B cell (primary cell): Measurements from ENCODE around the gene WBP1L. TPM values are rescaled to one million over a fixed set of nuclear protein-coding genes. Genes with fewer than 3 reads are reported as not detected.
A peak's percentile ranks its signal among the peaks of the same experiment; 100 is the strongest.

ENCODE experiments used
- ATAC-seq: fragments of 200-7000 bp; cut with Tn5 transposase; one replicate; pipeline ENCODE4 v1.10.0; 2021; ENCODE audit warnings: low read depth, mild to moderate bottlenecking, moderate number of reproducible peaks, moderate library complexity
- CTCF ChIA-PET: fragments of 350-600 bp; sonication (Branson Sonifier 250); formaldehyde crosslinking; loops from one replicate; lab custom pipeline; 2021; ENCODE audit warnings: antibody characterized with exemption, inconsistent platforms; lab: Charles Lee
- POLR2A ChIA-PET: fragments of 350-600 bp; sonication (Branson Sonifier 250); formaldehyde crosslinking; loops from one replicate; lab custom pipeline; 2021; ENCODE audit warnings: antibody characterized with exemption; lab: Charles Lee
- DNase-seq: peaks from one replicate; pipeline ENCODE4 v3.0.0; 2013
- H2AFZ ChIP-seq: 2 replicates; pipeline ENCODE4 v1.6.1; 2012; ENCODE audit warnings: mild to moderate bottlenecking, low read depth, low read length; ENCODE audit not compliant: insufficient read depth, poor library complexity, severe bottlenecking
- H3K27ac ChIP-seq, 2 donors: 1 replicate in 1 of 2; 2 replicates in 1 of 2; pipeline ENCODE4 v1.5.1; 2012 to 2013; ENCODE audit warnings: low read length in 2 of 2, mild to moderate bottlenecking in 2 of 2, moderate library complexity in 1 of 2
- H3K27me3 ChIP-seq, 4 experiments: fragments of 200-600 bp in 1 of 4; sonication (generic) in 1 of 4; replicated peaks in 1 of 4; 1 replicate in 2 of 4; 2 replicates in 2 of 4; pipeline versions ENCODE4 v1.6.1 to v1.7.0; 2013 to 2016; ENCODE audit warnings: low read length in 3 of 4, mild to moderate bottlenecking in 2 of 4, mixed read lengths in 1 of 4, moderate library complexity in 1 of 4; ENCODE audit not compliant: insufficient read depth in 4 of 4, control insufficient read depth in 3 of 4; ENCODE audit errors: control extremely low read depth in 1 of 4
- H3K36me3 ChIP-seq, 2 experiments: replicated peaks in 1 of 2; 1 replicate in 1 of 2; 2 replicates in 1 of 2; pipeline versions ENCODE4 v1.6.1 to v1.7.1; 2013; ENCODE audit warnings: low read length in 1 of 2; ENCODE audit not compliant: insufficient read depth in 2 of 2, control insufficient read depth in 1 of 2; ENCODE audit errors: control extremely low read depth in 1 of 2, extremely low read depth in 1 of 2
- H3K4me1 ChIP-seq, 2 donors: fragments of 200-600 bp in 1 of 2; sonication (generic) in 1 of 2; 1 replicate in 1 of 2; 2 replicates in 1 of 2; pipeline versions ENCODE4 v1.5.1 to v1.6.1; 2013 to 2017; ENCODE audit warnings: low read length in 2 of 2; ENCODE audit not compliant: control insufficient read depth in 2 of 2, insufficient read depth in 2 of 2
- H3K4me2 ChIP-seq: replicated peaks from 2 replicates; pipeline ENCODE3; 2012; ENCODE audit warnings: mild to moderate bottlenecking, low read depth, low read length; ENCODE audit not compliant: poor library complexity, severe bottlenecking
- H3K4me3 ChIP-seq, 5 experiments: fragments of 200-600 bp in 1 of 5; sonication (generic) in 1 of 5; 1 replicate in 3 of 5; 2 replicates in 2 of 5; pipeline versions ENCODE4 v1.5.1 to v1.7.0; 2011 to 2016; ENCODE audit warnings: low read length in 4 of 5, mild to moderate bottlenecking in 4 of 5, low read depth in 2 of 5, control low read depth in 1 of 5, moderate library complexity in 1 of 5; ENCODE audit not compliant: insufficient read depth in 1 of 5; ENCODE audit errors: control extremely low read depth in 1 of 5, extremely low read depth in 1 of 5
- H3K79me2 ChIP-seq: fragments of 200-600 bp; sonication (generic); one replicate; pipeline ENCODE4 v1.6.0; 2016; ENCODE audit warnings: low read length; ENCODE audit not compliant: control insufficient read depth, insufficient read depth
- H3K9ac ChIP-seq: fragments of 200-600 bp; sonication (generic); 2 replicates; pipeline ENCODE4 v1.6.1; 2017; ENCODE audit warnings: mild to moderate bottlenecking, low read length, moderate library complexity
- H3K9me3 ChIP-seq, 3 donors: one replicate each; pipeline versions ENCODE4 v1.6.1 to v1.7.1; 2013; ENCODE audit warnings: low read length in 2 of 3; ENCODE audit not compliant: control insufficient read depth in 2 of 3, insufficient read depth in 1 of 3; ENCODE audit errors: control extremely low read depth in 1 of 3
- H4K20me1 ChIP-seq: 2 replicates; pipeline ENCODE4 v1.6.0; 2012; ENCODE audit warnings: mild to moderate bottlenecking, low read length; ENCODE audit not compliant: insufficient read depth, control insufficient read depth, poor library complexity, severe bottlenecking
- H3K27ac Mint-ChIP-seq: one replicate; pipeline ENCODE4 v1.8.0; 2021; ENCODE audit warnings: mixed read lengths
- H3K27me3 Mint-ChIP-seq: one replicate; pipeline ENCODE4 v1.8.0; 2021; ENCODE audit warnings: mixed read lengths
- H3K4me1 Mint-ChIP-seq: one replicate; pipeline ENCODE4 v1.8.0; 2021; ENCODE audit warnings: mixed read lengths
- H3K4me3 Mint-ChIP-seq: one replicate; pipeline ENCODE4 v1.8.0; 2021; ENCODE audit warnings: mixed read lengths
- H3K9me3 Mint-ChIP-seq: one replicate; pipeline ENCODE4 v1.8.0; 2022; ENCODE audit warnings: mixed read lengths; ENCODE audit not compliant: insufficient read depth
- CTCF ChIP-seq: fragments of 200-600 bp; IDR thresholded peaks from one replicate; pipeline ENCODE4 v1.8.0; 2022; ENCODE audit warnings: antibody characterized with exemption, mild to moderate bottlenecking
- EZH2 ChIP-seq: IDR thresholded peaks from 2 replicates; pipeline ENCODE4 v1.6.1; 2012; ENCODE audit warnings: borderline replicate concordance, low read depth, mild to moderate bottlenecking, moderate library complexity, low read length; ENCODE audit not compliant: insufficient read depth, poor library complexity, severe bottlenecking
- WGBS: methylation state at CpG from one replicate; pipeline ENCODE4 v1.1.5; 2013; ENCODE audit warnings: missing lambda C conversion rate; ENCODE audit not compliant: insufficient coverage; 5-methylcytosine and 5-hydroxymethylcytosine counted together
- intact Hi-C: fragments of 100-400 bp; cut with micrococcal nuclease; formaldehyde crosslinking; loops from one replicate; pipeline ENCODE4 v1.10.0; 2022
- polyA plus RNA-seq: library from polyadenylated mRNA; depleted of rRNA; stranded (reverse); fragments of >200 nt; gene quantifications from 2 replicates; pipeline ENCODE4 v1.2.3, GENCODE V29; 2012
- total RNA-seq, 2 donors: library from RNA; stranded (reverse); fragments of 120-200 nt in 1 of 2; gene quantifications; 1 replicate in 1 of 2; 2 replicates in 1 of 2; pipeline versions ENCODE4 v1.2.3 to v1.2.4, GENCODE V29; 2013 to 2022

The WBP1L gene
- total and polyA plus RNA-seq, 2 donors (not counting 1 experiment from before 2014, with no cell fraction given) = 14.3 to 43.2 TPM

GRCh38 chr10:102705531-102705930 is 38.2 kb upstream of the WBP1L start:
- DNase-seq (no peak), ATAC-seq (no peak)
- 0% methylated on average over 1 of the region's 2 CpGs for WGBS
- Histone ChIP-seq H3K27ac (no peak overlapping the region), H3K9me3 (no peaks in the 10 kb centered on the region), H4K20me1 (no peaks in the 10 kb centered on the region), H3K4me3 (no peak overlapping the region), H2AFZ (no peak overlapping the region), H3K27me3 (no peaks in the 10 kb centered on the region), H3K79me2 (peaks cover 33% of the 10 kb centered on the region), H3K36me3 (no peaks in the 10 kb centered on the region), H3K9ac (no peak overlapping the region), H3K4me1 (peaks cover 0 to 7% of the 10 kb centered on the region in 2 donors), H3K4me2 (no peak overlapping the region)
- H3K4me3 Mint-ChIP-seq = no peak overlapping the region
- H3K27ac Mint-ChIP-seq = no peak overlapping the region
- H3K9me3 Mint-ChIP-seq = no peaks in the 10 kb centered on the region
- H3K4me1 Mint-ChIP-seq = no peaks in the 10 kb centered on the region
- TF ChIP-seq EZH2 = no peak
- CTCF ChIA-PET = interaction anchor here (0.9 kb wide), 1 partner anchor 9 kb away, joined by 3 read pairs; the partner anchor contains the start of genes ARL3 and SFXN2
- H3K27me3 Mint-ChIP-seq = no peaks in the 10 kb centered on the region
- intact Hi-C loops = no loop called here
- POLR2A ChIA-PET = no interaction called here

- no peaks in the 10 kb centered on the region for H3K36me3 ChIP-seq
- H3K27me3 Mint-ChIP-seq = no peaks in the 10 kb centered on the region
- ATAC-seq (no peak), DNase-seq (no peak)
- H3K4me1 ChIP-seq = peaks cover 16 to 21% of the 10 kb centered on the region in 2 donors
- H3K4me3 ChIP-seq = no peak overlapping the region
- TF ChIP-seq EZH2 (no peak), CTCF (no peak)
- H3K4me1 Mint-ChIP-seq = peaks cover 27% of the 10 kb centered on the region
- POLR2A ChIA-PET = no interaction called here
- H3K9me3 Mint-ChIP-seq = no peaks in the 10 kb centered on the region
- no peaks in the 10 kb centered on the region for H3K27me3 ChIP-seq
- H3K9ac ChIP-seq = no peak overlapping the region
- CTCF ChIA-PET = interaction anchor here (0.6 to 6.0 kb wide), 6 partner anchors 10 to 191 kb away, joined by 3 to 38 read pairs (median 3); no protein-coding TSS in a partner anchor
- no peaks in the 10 kb centered on the region for H3K9me3 ChIP-seq
- peaks cover 56% of the 10 kb centered on the region for H3K79me2 ChIP-seq
- no CpG with 5 or more reads among the region's 4 CpGs for WGBS
- intact Hi-C loops = loop anchor here (5.0 kb wide), 4 partner anchors 33 to 893 kb away; partner anchors contain the start of genes GBF1, NOLC1 and OGA
- no peaks in the 10 kb centered on the region for H4K20me1 ChIP-seq
- H2AFZ ChIP-seq = peak overlapping the region; percentile 9
- H3K4me3 Mint-ChIP-seq = no peak overlapping the region
- H3K27ac ChIP-seq = peak overlapping the region in 1 of 2 donors; percentile 38
- H3K4me2 ChIP-seq = no peak overlapping the region
- no peak overlapping the region for H3K27ac Mint-ChIP-seq
Measured at GRCh38 chr10:102710609-102711008, 33.1 kb upstream of the WBP1L start.
